ENCODE data around the gene ADPGK.

ADPGK gene

GRCh38 chr15:72790302-72790910 is 6.8 kb upstream of the ADPGK start:
- H4K20me1 ChIP-seq (ENCODE audit: insufficient read depth, low read length), result no peaks in the 10 kb centered on the region
- no peak overlapping the region for H3K27ac ChIP-seq (ENCODE audit: low read length)
- H2AFZ ChIP-seq (ENCODE audit: low read length), result no peak overlapping the region
- H3K4me3 ChIP-seq (ENCODE audit: low read length), result no peak overlapping the region
- no peaks in the 10 kb centered on the region for H3K9me3 ChIP-seq (replicated peaks; ENCODE audit: insufficient read depth, low read length)
- H3K4me1 ChIP-seq (ENCODE audit: low read length), result no peaks in the 10 kb centered on the region
- no peaks in the 10 kb centered on the region for H3K79me2 ChIP-seq (ENCODE audit: low read length)
- TF ChIP-seq CTCF (IDR thresholded peaks at IDR 0.05; ENCODE audit: low read length) (no peak), EZH2 (optimal IDR thresholded peaks at IDR 0.05; ENCODE audit: low read depth, low read length) (no peak), EZH2phosphoT487 (IDR thresholded peaks at IDR 0.05; ENCODE audit: low read length) (no peak)
- H3K36me3 ChIP-seq (replicated peaks; ENCODE audit: insufficient read depth, low read length), result no peaks in the 10 kb centered on the region
- no peak overlapping the region for H3K4me2 ChIP-seq (ENCODE audit: low read depth, low read length)
- no peaks in the 10 kb centered on the region for H3F3A ChIP-seq (ENCODE audit: insufficient read depth, low read length)
- no peaks in the 10 kb centered on the region for H3K27me3 ChIP-seq (replicated peaks; ENCODE audit: insufficient read depth, low read length)
- H3K9me2 ChIP-seq (replicated peaks; ENCODE audit: insufficient read depth, low read length), result no peaks in the 10 kb centered on the region
- no peak overlapping the region for H3K9ac ChIP-seq (ENCODE audit: low read length)
- DNase-seq, result no peak

- H3K36me3 ChIP-seq (replicated peaks; ENCODE audit: insufficient read depth, low read length), result no peaks in the 10 kb centered on the region
- no peaks in the 10 kb centered on the region for H3K9me3 ChIP-seq (replicated peaks; ENCODE audit: insufficient read depth, low read length)
- no peak overlapping the region for H3K9ac ChIP-seq (ENCODE audit: low read length)
- no peak overlapping the region for H3K27ac ChIP-seq (ENCODE audit: low read length)
- no peak for DNase-seq
- H3K4me1 ChIP-seq (ENCODE audit: low read length), result peaks cover 7% of the 10 kb centered on the region
- H3F3A ChIP-seq (ENCODE audit: insufficient read depth, low read length), result peaks cover 14% of the 10 kb centered on the region
- H3K9me2 ChIP-seq (replicated peaks; ENCODE audit: insufficient read depth, low read length), result no peaks in the 10 kb centered on the region
- no peaks in the 10 kb centered on the region for H3K27me3 ChIP-seq (replicated peaks; ENCODE audit: insufficient read depth, low read length)
- H4K20me1 ChIP-seq (ENCODE audit: insufficient read depth, low read length), result no peaks in the 10 kb centered on the region
- H3K4me2 ChIP-seq (ENCODE audit: low read depth, low read length), result no peak overlapping the region
- H3K79me2 ChIP-seq (ENCODE audit: low read length), result peaks cover 9% of the 10 kb centered on the region
- H3K4me3 ChIP-seq (ENCODE audit: low read length), result no peak overlapping the region
- no peak for TF ChIP-seq CTCF (IDR thresholded peaks at IDR 0.05; ENCODE audit: low read length)
- TF ChIP-seq EZH2 (optimal IDR thresholded peaks at IDR 0.05; ENCODE audit: low read depth, low read length), result no peak
- no peak for TF ChIP-seq EZH2phosphoT487 (IDR thresholded peaks at IDR 0.05; ENCODE audit: low read length)
- no peak overlapping the region for H2AFZ ChIP-seq (ENCODE audit: low read length)
Measured at GRCh38 chr15:72787526-72787925, 4.0 kb upstream of the ADPGK start.

GRCh38 chr15:72786676-72787345 is 3.3 kb upstream of the ADPGK start:
- no peak overlapping the region for H2AFZ ChIP-seq (ENCODE audit: low read length)
- no peaks in the 10 kb centered on the region for H3K36me3 ChIP-seq (replicated peaks; ENCODE audit: insufficient read depth, low read length)
- DNase-seq, result no peak
- H3K9ac ChIP-seq (ENCODE audit: low read length), result no peak overlapping the region
- no peaks in the 10 kb centered on the region for H3K27me3 ChIP-seq (replicated peaks; ENCODE audit: insufficient read depth, low read length)
- H3F3A ChIP-seq (ENCODE audit: insufficient read depth, low read length), result peaks cover 16% of the 10 kb centered on the region
- peaks cover 17% of the 10 kb centered on the region for H3K79me2 ChIP-seq (ENCODE audit: low read length)
- H3K9me2 ChIP-seq (replicated peaks; ENCODE audit: insufficient read depth, low read length), result no peaks in the 10 kb centered on the region
- H3K27ac ChIP-seq (ENCODE audit: low read length), result no peak overlapping the region
- H3K4me1 ChIP-seq (ENCODE audit: low read length), result peaks cover 10% of the 10 kb centered on the region
- no peak for TF ChIP-seq EZH2phosphoT487 (IDR thresholded peaks at IDR 0.05; ENCODE audit: low read length)
- TF ChIP-seq EZH2 (optimal IDR thresholded peaks at IDR 0.05; ENCODE audit: low read depth, low read length), result no peak
- no peak for TF ChIP-seq CTCF (IDR thresholded peaks at IDR 0.05; ENCODE audit: low read length)
- no peak overlapping the region for H3K4me2 ChIP-seq (ENCODE audit: low read depth, low read length)
- no peaks in the 10 kb centered on the region for H3K9me3 ChIP-seq (replicated peaks; ENCODE audit: insufficient read depth, low read length)
- H3K4me3 ChIP-seq (ENCODE audit: low read length), result no peak overlapping the region
- H4K20me1 ChIP-seq (ENCODE audit: insufficient read depth, low read length), result no peaks in the 10 kb centered on the region

Data from MM.1S (cell line).